Adipose tissue (tissue), 3 donors: ENCODE measurements around the gene ARFGEF2. TPM values are rescaled to one million over a fixed set of nuclear protein-coding genes. Genes with fewer than 3 reads are reported as not detected.

ENCODE experiments used
- H3K27ac ChIP-seq: one replicate; pipeline ENCODE4 v1.5.1; 2013; ENCODE audit warnings: low read depth, low read length
- WGBS, 3 donors: extraction: QIAGEN DNeasy Blood & Tissue Kit; methylation state at CpG; one replicate each; pipeline ENCODE4 v1.1.7; 2013; 5-methylcytosine and 5-hydroxymethylcytosine counted together
- polyA plus RNA-seq, 3 donors: library from polyadenylated mRNA; stranded (reverse); fragments of 200-250 nt; gene quantifications; one replicate each; pipeline ENCODE4 v1.2.3, GENCODE V29; 2013
- donor health status: healthy with polysubstance abuse.
- donor health status: Bipolar disorder and iron deficiency.
- donor health status: healthy.

The ARFGEF2 gene
- polyA plus RNA-seq, 3 donors, result 8.1 to 10.0 (median 9.6) TPM

GRCh38 chr20:48941467-48941866 lies 20.0 kb downstream of the ARFGEF2 start:
- no peak overlapping the region for H3K27ac ChIP-seq
- 57 to 80% (median 76%) methylated on average over 4 of the region's 4 CpGs for WGBS, 3 donors

GRCh38 chr20:48942730-48943129 lies 21.2 kb downstream of the ARFGEF2 start:
- H3K27ac ChIP-seq, result no peak overlapping the region
- WGBS, 3 donors, result 61 to 91% (median 89%) methylated on average over 2 of the region's 2 CpGs

- WGBS, 3 donors, result 89 to 97% (median 91%) methylated on average over 3 of the region's 3 CpGs
- no peak overlapping the region for H3K27ac ChIP-seq
Measured at GRCh38 chr20:48944663-48945297, 23.3 kb downstream of the ARFGEF2 start.

GRCh38 chr20:48945840-48946514 lies 24.5 kb downstream of the ARFGEF2 start:
- 72 to 91% (median 85%) methylated on average over 6 of the region's 6 CpGs for WGBS, 3 donors
- H3K27ac ChIP-seq, result no peak overlapping the region

GRCh38 chr20:48948612-48949011 lies 27.1 kb downstream of the ARFGEF2 start:
- WGBS, 3 donors, result 89 to 93% (median 90%) methylated on average over 6 of the region's 6 CpGs

GRCh38 chr20:48949304-48950170 lies 28.0 kb downstream of the ARFGEF2 start:
- no peak overlapping the region for H3K27ac ChIP-seq

More at GRCh38 chr20:48948612-48949011, 27.1 kb downstream of the ARFGEF2 start:
- H3K27ac ChIP-seq, result no peak overlapping the region

GRCh38 chr20:48951041-48951440 lies 29.5 kb downstream of the ARFGEF2 start:
- no peak overlapping the region for H3K27ac ChIP-seq
- WGBS, 3 donors, result 91 to 95% (median 93%) methylated on average over 10 of the region's 10 CpGs

More at GRCh38 chr20:48949304-48950170, 28.0 kb downstream of the ARFGEF2 start:
- 74 to 77% (median 76%) methylated on average over 7 of the region's 7 CpGs for WGBS, 3 donors

GRCh38 chr20:48951646-48952045 lies 30.1 kb downstream of the ARFGEF2 start:
- WGBS, 3 donors, result 63 to 83% (median 78%) methylated on average over 4 of the region's 4 CpGs
- no peak overlapping the region for H3K27ac ChIP-seq

GRCh38 chr20:48952656-48953055 lies 31.1 kb downstream of the ARFGEF2 start:
- 80 to 90% (median 90%) methylated on average over 6 of the region's 6 CpGs for WGBS, 3 donors
- no peak overlapping the region for H3K27ac ChIP-seq

- no peak overlapping the region for H3K27ac ChIP-seq
- 84 to 95% (median 94%) methylated on average over 6 of the region's 6 CpGs for WGBS, 3 donors
Measured at GRCh38 chr20:48953653-48954052, 32.1 kb downstream of the ARFGEF2 start.

- 99 to 100% (median 100%) methylated on average over 4 of the region's 4 CpGs for WGBS, 3 donors
Measured at GRCh38 chr20:48956052-48956451, 34.5 kb downstream of the ARFGEF2 start.

GRCh38 chr20:48957053-48957481 lies 35.6 kb downstream of the ARFGEF2 start:
- 35 to 56% (median 42%) methylated on average over 2 of the region's 2 CpGs for WGBS, 3 donors
- no peak overlapping the region for H3K27ac ChIP-seq

More at GRCh38 chr20:48956052-48956451, 34.5 kb downstream of the ARFGEF2 start:
- no peak overlapping the region for H3K27ac ChIP-seq

GRCh38 chr20:48957533-48957932 lies 36.0 kb downstream of the ARFGEF2 start:
- WGBS, 3 donors, result 49 to 74% (median 64%) methylated on average over 2 of the region's 2 CpGs
- H3K27ac ChIP-seq, result no peak overlapping the region

GRCh38 chr20:48958743-48959142 lies 37.2 kb downstream of the ARFGEF2 start:
- no peak overlapping the region for H3K27ac ChIP-seq
- WGBS, 3 donors, result 86 to 95% (median 94%) methylated on average over 2 of the region's 2 CpGs

GRCh38 chr20:48959899-48960550 lies 38.5 kb downstream of the ARFGEF2 start:
- WGBS, 3 donors, result 89 to 91% (median 90%) methylated on average over 9 of the region's 9 CpGs
- no peak overlapping the region for H3K27ac ChIP-seq

GRCh38 chr20:48962421-48962820 lies 40.9 kb downstream of the ARFGEF2 start:
- no peak overlapping the region for H3K27ac ChIP-seq
- WGBS, 3 donors, result 82 to 92% (median 87%) methylated on average over 4 of the region's 4 CpGs

- H3K27ac ChIP-seq, result no peak overlapping the region
- 83 to 85% (median 85%) methylated on average over 11 of the region's 11 CpGs for WGBS, 3 donors
Measured at GRCh38 chr20:48962976-48963771, 41.7 kb downstream of the ARFGEF2 start.
